HG03565 (cell line): Measurements from ENCODE around the gene IFITM2.
A peak's percentile ranks its signal among the peaks of the same experiment; 100 is the strongest.
"Not testable (repeated sequence)": the region's sequence is repeated elsewhere in the genome, so short reads cannot be mapped to it uniquely, and the experiment has no call there.

Source experiments
- ATAC-seq: cut with Tn5 transposase; IDR thresholded peaks from one replicate; pipeline ENCODE4 v1.9.1; 2021; ENCODE audit warnings: mild to moderate bottlenecking, moderate library complexity; ENCODE audit not compliant: unreplicated experiment

The IFITM2 gene

GRCh38 chr11:306645-307371 is 808 bp upstream of the IFITM2 start:
- no peak for ATAC-seq

- not testable (repeated sequence) for ATAC-seq
Observed at GRCh38 chr11:308740-309665, 1.4 kb downstream of the IFITM2 start.

GRCh38 chr11:309979-310572 is 2.5 kb downstream of the IFITM2 start:
- ATAC-seq: not testable (repeated sequence)

- peak; percentile 32 for ATAC-seq
Observed at GRCh38 chr11:311013-311748, 3.6 kb downstream of the IFITM2 start.

GRCh38 chr11:312092-312816 is 4.6 kb downstream of the IFITM2 start:
- no peak for ATAC-seq

GRCh38 chr11:313304-313786 is 5.7 kb downstream of the IFITM2 start:
- ATAC-seq: no peak

GRCh38 chr11:313787-314553 is 6.4 kb downstream of the IFITM2 start, which contains the start of gene IFITM1:
Gene IFITM1 (plus strand): TSS chr11:314040. CDS start chr11:314171, 131 bp downstream.
- no peak for ATAC-seq

GRCh38 chr11:314554-314875 is 6.9 kb downstream of the IFITM2 start:
- not testable (repeated sequence) for ATAC-seq

GRCh38 chr11:315051-315481 is 7.5 kb downstream of the IFITM2 start:
- no peak for ATAC-seq

- no peak for ATAC-seq
Observed at GRCh38 chr11:315516-315994, 7.9 kb downstream of the IFITM2 start.

- ATAC-seq: no peak
Observed at GRCh38 chr11:316031-316701, 8.6 kb downstream of the IFITM2 start.

GRCh38 chr11:316891-317301 is 9.3 kb downstream of the IFITM2 start:
- ATAC-seq: no peak

- ATAC-seq: not testable (repeated sequence)
Observed at GRCh38 chr11:317668-318404, 10.2 kb downstream of the IFITM2 start.

GRCh38 chr11:318405-319120 is 10.9 kb downstream of the IFITM2 start:
- ATAC-seq: not testable (repeated sequence)

- not testable (repeated sequence) for ATAC-seq
Observed at GRCh38 chr11:319121-319887, 11.7 kb downstream of the IFITM2 start.

GRCh38 chr11:319888-320273 is 12.3 kb downstream of the IFITM2 start:
- ATAC-seq: not testable (repeated sequence)
